OCI-LY7 (cell line): ENCODE results near the gene TACO1. TPM values are rescaled to one million over a fixed set of nuclear protein-coding genes. Genes with fewer than 3 reads are reported as not detected.
A peak's percentile ranks its signal among the peaks of the same experiment; 100 is the strongest.

ENCODE experiments used
- Bru-seq: library from RNA; stranded (reverse); fragments of 400-500 nt; gene quantifications from one replicate; lab custom pipeline; 2021; lab: Mats Ljungman, UMichigan
- BruChase-seq, 2 experiments: library from RNA; stranded (reverse); fragments of 400-500 nt; gene quantifications; one replicate each; lab custom pipeline; 2021; lab: Mats Ljungman, UMichigan
- BruUV-seq: library from RNA; stranded (reverse); fragments of 400-500 nt; replicated peaks from 2 replicates; lab custom pipeline; 2021; lab: Mats Ljungman, UMichigan
- CTCF ChIA-PET: fragments of 300-600 bp; sonication (Branson Sonifier 250); formaldehyde crosslinking; loops from one replicate; lab custom pipeline; 2022; ENCODE audit warnings: antibody characterized with exemption; ENCODE audit not compliant: unreplicated experiment; lab: Charles Lee
- POLR2A ChIA-PET: fragments of 300-600 bp; sonication (Branson Sonifier 250); formaldehyde crosslinking; loops from one replicate; lab custom pipeline; 2022; ENCODE audit warnings: antibody characterized with exemption; lab: Charles Lee
- DNase-seq: peaks from one replicate; pipeline ENCODE4 v3.0.0-alpha.2; 2015; ENCODE audit warnings: low spot score
- H2AFZ ChIP-seq: fragments of 200-600 bp; sonication (generic), shearing (Covaris generic); 2 replicates; pipeline ENCODE4 v1.6.1; 2014; ENCODE audit warnings: mild to moderate bottlenecking, antibody characterized with exemption, low read length, moderate library complexity
- H3K27ac ChIP-seq: fragments of 200-600 bp; sonication (generic); 2 replicates; pipeline ENCODE4 v1.5.1; 2014; ENCODE audit warnings: mixed run types, low read depth, mild to moderate bottlenecking, moderate library complexity, low read length, inconsistent platforms; ENCODE audit not compliant: poor library complexity, severe bottlenecking
- H3K36me3 ChIP-seq: fragments of 200-600 bp; sonication (generic); 2 replicates; pipeline ENCODE4 v1.6.1; 2014; ENCODE audit warnings: mild to moderate bottlenecking, antibody characterized with exemption, low read length, moderate library complexity, mixed read lengths; ENCODE audit not compliant: insufficient read depth
- H3K4me1 ChIP-seq: fragments of 200-600 bp; sonication (generic); 2 replicates; pipeline ENCODE4 v1.5.1; 2014; ENCODE audit warnings: mild to moderate bottlenecking, low read length; ENCODE audit not compliant: insufficient read depth, poor library complexity, severe bottlenecking
- H3K4me2 ChIP-seq: fragments of 200-600 bp; sonication (generic); 2 replicates; pipeline ENCODE4 v1.6.1; 2014; ENCODE audit warnings: mild to moderate bottlenecking, low read length
- H3K4me3 ChIP-seq: fragments of 200-600 bp; sonication (generic); 2 replicates; pipeline ENCODE4 v1.5.1; 2014; ENCODE audit warnings: mild to moderate bottlenecking, low read depth, low read length; ENCODE audit not compliant: poor library complexity, severe bottlenecking
- H3K79me2 ChIP-seq: fragments of 200-600 bp; sonication (generic); 2 replicates; pipeline ENCODE4 v1.6.1; 2016; ENCODE audit warnings: low read depth, mild to moderate bottlenecking, low read length, moderate library complexity, mixed read lengths; ENCODE audit not compliant: insufficient read depth
- H3K9me2 ChIP-seq: fragments of 200-600 bp; sonication (generic); 2 replicates; pipeline ENCODE4 v1.6.1; 2016; ENCODE audit warnings: mild to moderate bottlenecking, low read length, mixed read lengths; ENCODE audit not compliant: insufficient read depth
- H3K9me3 ChIP-seq: fragments of 200-600 bp; sonication (generic); 2 replicates; pipeline ENCODE4 v1.6.1; 2014; ENCODE audit warnings: mild to moderate bottlenecking, mixed run types, low read length, mixed read lengths
- H4K20me1 ChIP-seq: fragments of 200-600 bp; sonication (generic); 2 replicates; pipeline ENCODE4 v1.6.1; 2014; ENCODE audit warnings: mild to moderate bottlenecking, antibody characterized with exemption, low read length, moderate library complexity, mixed read lengths; ENCODE audit not compliant: insufficient read depth
- EZH2phosphoT487 ChIP-seq: fragments of 200-600 bp; sonication (generic); IDR thresholded peaks from 2 replicates; pipeline ENCODE4 v1.6.1; 2018; ENCODE audit warnings: low read depth, borderline replicate concordance, mild to moderate bottlenecking, mixed run types, antibody characterized with exemption, low read length, moderate library complexity, mixed read lengths
- intact Hi-C: fragments of 100-400 bp; cut with micrococcal nuclease; formaldehyde crosslinking; loops from one replicate; pipeline ENCODE4 v1.10.0; 2022; ENCODE audit not compliant: unreplicated experiment
- long read RNA-seq: library from polyadenylated mRNA; stranded (forward); transcript quantifications from one replicate; pipeline ENCODE4 v2.0.0, GENCODE V29; 2022
- total RNA-seq, 2 experiments: library from RNA; depleted of rRNA in 1 of 2; stranded (reverse); fragments of >200 nt in 1 of 2; shearing (Covaris generic) in 1 of 2; gene quantifications; 2 replicates each; pipeline ENCODE4 v1.2.3, GENCODE V29; 2014 to 2022
- TF ChIP-seq, protein P1 (sequence below): fragments of 200-600 bp; sonication (generic); conservative IDR thresholded peaks from 2 replicates; pipeline ENCODE4 v1.5.1; 2014; ENCODE audit warnings: mild to moderate bottlenecking, antibody characterized with exemption, low read length, moderate library complexity, mixed read lengths

Gene TACO1
- total RNA-seq (2014; rRNA removed; shearing (Covaris generic)) (13.4 and 16.2 TPM in 2 replicates), total RNA-seq (2022) (26.0 and 28.8 TPM in 2 replicates), Bru-seq, nascent RNA (percentile 66 among the genes with signal in this experiment), BruChase-seq, experiment 1, labeled RNA remaining after a 6-hour chase (percentile 60 among the genes with signal in this experiment), BruChase-seq, experiment 2, labeled RNA remaining after a 2-hour chase (percentile 73 among the genes with signal in this experiment)
- long read RNA-seq, transcript TACO1-201 (5 exons, 1,469 nt): major isoform, 68 of 76 reads
- long read RNA-seq, partial matches to known transcripts: 3 of 76 reads
- long read RNA-seq, other reads (novel, unspliced or antisense): 4 of 76 reads

DNA sequence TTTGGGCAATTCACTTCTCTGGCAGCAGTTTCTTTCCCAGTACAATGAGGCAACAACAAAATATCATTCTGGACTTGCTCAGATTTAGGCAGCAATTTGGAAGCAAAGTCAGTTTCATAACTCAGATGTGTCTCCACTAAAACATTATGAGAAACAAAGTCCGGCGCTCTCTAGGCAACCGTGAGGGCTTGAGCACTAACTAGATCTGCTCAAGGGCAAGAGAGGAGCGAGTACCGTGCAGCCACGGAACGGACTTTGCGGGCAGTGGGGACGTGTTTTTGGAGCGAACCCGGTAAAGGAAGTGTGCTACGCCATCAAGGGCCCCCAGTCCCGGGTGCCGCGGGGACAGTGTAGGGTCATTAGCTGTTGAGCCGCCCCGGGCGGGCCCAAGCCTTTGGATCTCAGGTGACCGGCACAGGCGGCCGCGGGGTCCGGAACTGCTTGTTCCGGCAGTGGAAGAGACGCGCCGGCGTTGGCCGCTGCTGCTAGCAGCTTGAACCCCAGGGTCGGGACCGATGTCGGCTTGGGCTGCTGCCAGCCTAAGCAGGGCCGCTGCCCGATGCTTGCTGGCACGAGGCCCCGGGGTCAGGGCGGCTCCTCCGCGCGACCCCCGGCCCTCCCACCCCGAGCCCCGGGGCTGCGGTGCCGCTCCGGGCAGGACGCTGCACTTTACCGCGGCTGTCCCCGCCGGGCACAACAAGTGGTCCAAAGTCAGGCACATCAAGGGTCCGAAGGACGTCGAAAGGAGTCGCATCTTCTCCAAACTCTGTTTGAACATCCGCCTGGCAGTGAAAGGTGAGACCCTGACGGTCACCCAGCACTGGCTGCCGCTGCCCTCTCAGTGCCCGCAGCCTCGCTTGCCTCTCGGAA, at the start of gene TACO1:
TSS of gene TACO1 (plus strand) at position 327 of the 870 bp plus-strand sequence. CDS start at position 516, 189 bp downstream.
- no TSS peak for BruUV-seq
- H4K20me1 ChIP-seq: no peaks in the 10 kb centered on the region
- H3K4me2 ChIP-seq: peak within 1 kb of the TSS; percentile 91
- intact Hi-C loops: no loop called here
- peak within 1 kb of the TSS; percentile 88 for H3K4me3 ChIP-seq
- H3K27ac ChIP-seq: peak within 1 kb of the TSS; percentile 8
- peaks cover 17% of the 10 kb centered on the region for H3K4me1 ChIP-seq
- H2AFZ ChIP-seq: peak within 1 kb of the TSS; percentile 94
- no peaks in the 10 kb centered on the region for H3K9me3 ChIP-seq
- TF ChIP-seq EZH2phosphoT487: no peak
- TF ChIP-seq, protein P1, sequence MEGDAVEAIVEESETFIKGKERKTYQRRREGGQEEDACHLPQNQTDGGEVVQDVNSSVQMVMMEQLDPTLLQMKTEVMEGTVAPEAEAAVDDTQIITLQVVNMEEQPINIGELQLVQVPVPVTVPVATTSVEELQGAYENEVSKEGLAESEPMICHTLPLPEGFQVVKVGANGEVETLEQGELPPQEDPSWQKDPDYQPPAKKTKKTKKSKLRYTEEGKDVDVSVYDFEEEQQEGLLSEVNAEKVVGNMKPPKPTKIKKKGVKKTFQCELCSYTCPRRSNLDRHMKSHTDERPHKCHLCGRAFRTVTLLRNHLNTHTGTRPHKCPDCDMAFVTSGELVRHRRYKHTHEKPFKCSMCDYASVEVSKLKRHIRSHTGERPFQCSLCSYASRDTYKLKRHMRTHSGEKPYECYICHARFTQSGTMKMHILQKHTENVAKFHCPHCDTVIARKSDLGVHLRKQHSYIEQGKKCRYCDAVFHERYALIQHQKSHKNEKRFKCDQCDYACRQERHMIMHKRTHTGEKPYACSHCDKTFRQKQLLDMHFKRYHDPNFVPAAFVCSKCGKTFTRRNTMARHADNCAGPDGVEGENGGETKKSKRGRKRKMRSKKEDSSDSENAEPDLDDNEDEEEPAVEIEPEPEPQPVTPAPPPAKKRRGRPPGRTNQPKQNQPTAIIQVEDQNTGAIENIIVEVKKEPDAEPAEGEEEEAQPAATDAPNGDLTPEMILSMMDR: no peak
- peaks cover 21% of the 10 kb centered on the region for H3K36me3 ChIP-seq
- peak; percentile 87 for DNase-seq
- H3K9me2 ChIP-seq: no peaks in the 10 kb centered on the region
- ChIA-PET POLR2A (interaction anchor here (0.6 to 1.6 kb wide), 8 partner anchors 11 to 998 kb away, joined by 3 to 7 read pairs (median 3); no protein-coding TSS in a partner anchor), CTCF (interaction anchor here (1.3 kb wide), 1 partner anchor 11 kb away, joined by 4 read pairs; no protein-coding TSS in a partner anchor)
- peaks cover 14% of the 10 kb centered on the region; the same call in 1 of the 2 replicates for H3K79me2 ChIP-seq

DNA sequence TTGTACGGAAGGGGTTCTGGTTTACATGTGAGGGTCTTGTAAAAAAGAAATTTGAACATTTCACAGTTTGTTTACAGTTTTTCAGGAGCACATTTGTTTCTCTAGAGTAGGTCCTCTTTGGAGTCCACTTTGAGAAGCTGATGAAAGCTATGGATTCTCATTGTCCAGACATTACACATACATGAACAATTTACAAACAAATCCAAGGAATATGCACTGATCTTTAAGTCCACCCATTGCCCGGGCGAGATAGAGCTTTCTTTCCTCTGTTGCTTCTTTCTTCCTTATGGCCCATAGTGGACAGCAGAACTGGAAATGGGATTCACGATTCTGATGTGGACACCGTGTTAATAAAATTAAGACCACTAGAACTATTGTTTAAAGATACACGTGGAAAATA, 48.5 kb upstream of the TACO1 start:
- peak overlapping the region; percentile 94 for H3K4me3 ChIP-seq
- intact Hi-C loops: loop anchor here (5.0 to 10.0 kb wide), 2 partner anchors 75 to 223 kb away; partner anchors contain the start of genes ACE, CCDC47 and DDX42

More for the DNA sequence above, 48.5 kb upstream of the TACO1 start:
- ChIA-PET CTCF (no interaction called here), POLR2A (interaction anchor here (0.6 to 1.4 kb wide), 8 partner anchors 10 to 703 kb away, joined by 3 to 7 read pairs (median 4); partner anchors contain the start of gene MAP3K3)
- Histone ChIP-seq H3K79me2 (peaks cover 82% of the 10 kb centered on the region), H3K4me1 (peaks cover 16% of the 10 kb centered on the region), H4K20me1 (peaks cover 24% of the 10 kb centered on the region), H3K4me2 (peak overlapping the region; percentile 89), H3K36me3 (peaks cover 50% of the 10 kb centered on the region), H3K27ac (no peak overlapping the region), H3K9me2 (no peaks in the 10 kb centered on the region), H2AFZ (no peak overlapping the region), H3K9me3 (no peaks in the 10 kb centered on the region)
- DNase-seq: no peak
- no TSS peak for BruUV-seq
- TF ChIP-seq, protein P1: no peak
